ENCODE data around the gene ATP7A. TPM values are rescaled to one million over a fixed set of nuclear protein-coding genes. Genes with fewer than 3 reads are reported as not detected.
"Not testable (repeated sequence)": the region's sequence is repeated elsewhere in the genome, so short reads cannot be mapped to it uniquely, and the experiment has no call there.

ATP7A gene
- 1 to 10 TPM; 2.1 to 3.9 (median 3.2) TPM for total RNA-seq
- long read RNA-seq, partial matches to known transcripts, result 1 of 2 reads
- long read RNA-seq, other reads (novel, unspliced or antisense), result 1 of 2 reads

DNA sequence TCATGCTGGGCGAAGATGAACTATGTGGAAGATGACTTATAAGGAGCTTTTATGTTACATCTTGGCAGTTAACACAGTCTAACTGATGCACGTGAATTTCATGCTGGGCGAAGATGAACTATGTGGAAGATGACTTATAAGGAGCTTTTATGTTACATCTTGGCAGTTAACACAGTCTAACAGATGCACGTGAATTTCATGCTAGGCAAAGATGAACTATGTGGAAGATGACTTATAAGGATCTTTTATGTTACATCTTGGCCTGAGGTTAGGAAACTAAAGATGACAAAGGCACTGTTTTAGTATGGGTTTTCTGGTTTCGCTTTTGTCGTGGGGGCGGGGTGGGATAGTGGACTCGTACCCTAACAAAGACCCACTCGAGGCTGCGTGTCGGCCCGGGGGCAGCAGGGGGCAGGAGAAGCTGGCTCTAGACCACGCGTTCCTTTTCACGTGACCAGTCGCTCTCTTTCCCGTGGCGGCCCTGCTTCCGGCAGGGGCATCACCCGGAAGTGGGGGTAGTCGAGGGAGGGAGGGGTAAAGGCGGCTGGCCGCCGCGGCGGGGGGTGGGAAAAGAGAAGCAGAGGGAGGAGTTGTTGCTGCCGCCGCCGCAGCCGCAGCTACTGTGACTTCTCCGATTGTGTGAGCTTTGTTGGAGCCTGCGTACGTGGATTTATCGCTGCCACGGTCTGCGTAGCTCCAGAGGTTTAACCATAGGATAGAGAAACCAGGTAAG, at the start of gene ATP7A:
Gene ATP7A, plus strand, starts transcription at position 586 of the 733 bp plus-strand sequence. CDS start 60,949 bp downstream, outside the sequence.
- Histone ChIP-seq H3K27ac (peak within 1 kb of the TSS; percentile 52 to 67 (median 62)), H3K9me3 (no peaks in the 10 kb centered on the region), H3K4me3 (peak within 1 kb of the TSS; percentile 23 to 53 (median 48)), H3K4me1 (no peaks in the 10 kb centered on the region), H3K27me3 (peaks cover 0 to 5% of the 10 kb centered on the region in 2 donors), H3K36me3 (no peaks in the 10 kb centered on the region)
- WGBS (ENCODE audit: insufficient coverage, low coverage, low lambda C conversion rate, missing lambda C conversion rate), result 23% methylated on average over 17 of the region's 36 CpGs
- ATAC-seq, result peak; percentile 97 to 99 (median 97)
- peak; percentile 87 to 92 (median 91) for DNase-seq
- TF ChIP-seq POLR2A (IDR thresholded peaks at IDR 0.05), result peak; percentile 28
- TF ChIP-seq CTCF (IDR thresholded peaks at IDR 0.05), result peak; percentile 34 to 51 (median 39)
- intact Hi-C loops (cut with DNase I), result no loop called here

DNA sequence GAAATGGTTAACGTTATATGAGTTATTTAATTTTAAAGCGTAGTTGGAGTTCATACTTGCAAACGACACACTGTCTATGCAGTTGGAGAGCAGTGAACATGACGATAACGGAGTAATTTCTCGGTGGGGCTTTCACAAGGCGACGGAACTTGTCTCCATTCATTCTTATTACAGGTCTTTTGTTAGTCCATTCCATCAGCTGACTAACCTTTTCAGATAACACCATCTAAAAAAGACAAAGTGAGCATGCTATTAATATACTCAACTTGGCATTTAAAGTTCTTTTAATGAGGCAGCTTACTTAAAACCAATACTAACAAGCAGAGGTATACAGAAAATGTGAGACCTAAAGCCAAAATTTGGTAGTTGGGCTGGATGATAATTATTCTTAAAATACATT, 35.1 kb upstream of the ATP7A start:
- Histone ChIP-seq H3K4me1 (no peaks in the 10 kb centered on the region), H3K9me3 (no peaks in the 10 kb centered on the region), H3K27me3 (no peaks in the 10 kb centered on the region), H3K4me3 (no peak overlapping the region), H3K27ac (no peak overlapping the region), H3K36me3 (peaks cover 0 to 10% (median 2%) of the 10 kb centered on the region in 4 donors)
- ATAC-seq (no peak), DNase-seq (no peak)
- 87% methylated on average over 8 of the region's 8 CpGs for WGBS (ENCODE audit: insufficient coverage, low coverage, low lambda C conversion rate, missing lambda C conversion rate)
- TF ChIP-seq POLR2A (IDR thresholded peaks at IDR 0.05), result no peak
- TF ChIP-seq CTCF (IDR thresholded peaks at IDR 0.05), result no peak
- intact Hi-C loops (cut with DNase I), result no loop called here

DNA sequence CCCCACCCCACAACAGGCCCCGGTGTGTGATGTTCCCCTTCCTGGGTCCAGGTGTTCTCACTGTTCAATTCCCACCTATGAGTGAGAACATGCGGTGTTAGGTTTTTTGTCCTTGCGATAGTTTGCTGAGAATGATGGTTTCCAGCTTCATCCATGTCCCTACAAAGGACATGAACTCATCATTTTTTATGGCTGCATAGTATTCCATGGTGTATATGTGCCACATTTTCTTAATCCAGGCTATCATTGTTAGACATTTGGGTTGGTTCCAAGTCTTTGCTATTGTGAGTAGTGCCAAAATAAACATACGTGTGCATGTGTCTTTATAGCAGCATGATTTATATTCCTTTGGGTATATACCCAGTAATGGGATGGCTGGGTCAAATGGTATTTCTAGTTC, 29.1 kb upstream of the ATP7A start:
- H3K9me3 ChIP-seq; H3K4me3 ChIP-seq; ATAC-seq; H3K27ac ChIP-seq; H3K27me3 ChIP-seq; H3K4me1 ChIP-seq; intact Hi-C loops (cut with DNase I); H3K36me3 ChIP-seq; DNase-seq: not testable (repeated sequence)
- WGBS (ENCODE audit: insufficient coverage, low coverage, low lambda C conversion rate, missing lambda C conversion rate), result 88% methylated on average over 4 of the region's 4 CpGs

DNA sequence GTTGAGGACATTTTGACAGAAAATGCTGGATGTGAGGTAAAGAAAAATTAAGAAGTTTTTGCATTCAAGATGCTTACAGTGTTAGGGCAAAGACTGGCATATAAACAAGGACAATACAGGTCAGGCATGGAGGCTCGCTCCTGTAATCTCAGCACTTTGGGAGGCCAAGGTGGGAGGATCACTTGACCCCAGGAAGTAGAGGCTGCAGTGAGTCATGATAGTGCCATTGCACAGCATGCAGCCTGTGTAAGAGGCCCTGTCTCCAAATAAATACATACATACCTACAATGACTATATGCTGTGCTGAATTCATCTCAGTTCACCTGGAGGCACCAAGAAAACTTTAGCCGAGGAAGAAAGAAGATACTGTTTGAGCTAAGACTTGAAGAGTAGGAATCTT, 17.6 kb upstream of the ATP7A start:
- ATAC-seq (no peak), DNase-seq (no peak)
- no peaks in the 10 kb centered on the region for H3K9me3 ChIP-seq
- no peaks in the 10 kb centered on the region for H3K36me3 ChIP-seq
- H3K4me3 ChIP-seq, result no peak overlapping the region
- no peak for TF ChIP-seq CTCF (IDR thresholded peaks at IDR 0.05)
- H3K27me3 ChIP-seq, result no peaks in the 10 kb centered on the region
- no peak overlapping the region for H3K27ac ChIP-seq
- H3K4me1 ChIP-seq, result peaks cover 0 to 8% (median 2%) of the 10 kb centered on the region in 4 donors
- intact Hi-C loops (cut with DNase I), result no loop called here
- WGBS (ENCODE audit: insufficient coverage, low coverage, low lambda C conversion rate, missing lambda C conversion rate), result 67% methylated on average over 1 of the region's 2 CpGs

- H3K36me3 ChIP-seq, result no peaks in the 10 kb centered on the region
- H3K4me3 ChIP-seq, result peak overlapping the region in 2 of 3 donors; percentile 57 to 67
- ATAC-seq (no peak), DNase-seq (no peak)
- H3K4me1 ChIP-seq, result peaks cover 0 to 8% (median 2%) of the 10 kb centered on the region in 4 donors
- TF ChIP-seq POLR2A (IDR thresholded peaks at IDR 0.05) (no peak), CTCF (IDR thresholded peaks at IDR 0.05) (no peak)
- 50% methylated on average over 7 of the region's 10 CpGs for WGBS (ENCODE audit: insufficient coverage, low coverage, low lambda C conversion rate, missing lambda C conversion rate)
- no peaks in the 10 kb centered on the region for H3K27me3 ChIP-seq
- H3K9me3 ChIP-seq, result no peaks in the 10 kb centered on the region
- intact Hi-C loops (cut with DNase I), result no loop called here
- H3K27ac ChIP-seq, result no peak overlapping the region
These were observed 16.8 kb upstream of the ATP7A start for GRCh38 chrX:77893713-77894112.
